A549 (cell line): Measurements from ENCODE around the gene PCDHGB5. TPM values are rescaled to one million over a fixed set of nuclear protein-coding genes. Genes with fewer than 3 reads are reported as not detected.
A peak's percentile ranks its signal among the peaks of the same experiment; 100 is the strongest.

ENCODE experiments used
- ATAC-seq, 2 experiments: fragments of 200-7000 bp in 1 of 2; fragments of >200 bp in 1 of 2; cut with Nextera tagmentation in 1 of 2; cut with Tn5 transposase in 1 of 2; 3 replicates each; pipeline versions ENCODE4 v1.8.0 to v1.9.1; 2018 to 2020; ENCODE audit warnings: mild to moderate bottlenecking in 1 of 2, moderate library complexity in 1 of 2
- CTCF ChIA-PET: fragments of 300-600 bp; sonication (Branson Sonifier 250); formaldehyde crosslinking; extraction: SDS; loops from one replicate; lab custom pipeline; 2021; ENCODE audit warnings: antibody characterized with exemption, inconsistent platforms; lab: Yijun Ruan, JAX
- POLR2A ChIA-PET: fragments of 350-600 bp; formaldehyde crosslinking; extraction: SDS; loops from one replicate; lab custom pipeline; 2021; ENCODE audit warnings: antibody characterized with exemption, inconsistent platforms; lab: Yijun Ruan, JAX
- DNase-seq, 2 experiments: peaks; one replicate each; pipeline versions ENCODE4 v3.0.0 to v3.0.0-alpha.2; 2011 to 2016; ENCODE audit warnings: low read depth in 1 of 2, low spot score in 1 of 2
- FAIRE-seq: peaks from 2 replicates; lab custom pipeline; 2011; peaks lifted over from hg19 to GRCh38; lab: Jason Lieb, UNC
- H3K27ac ChIP-seq, 2 experiments: fragments of >200 bp; sonication (Bioruptor Twin); formaldehyde crosslinking; 3 replicates each; pipeline ENCODE4 v1.5.1; 2016 to 2017
- H3K4me1 ChIP-seq: fragments of >200 bp; sonication (Bioruptor Twin); formaldehyde crosslinking; 3 replicates; pipeline ENCODE4 v1.6.1; 2016
- H3K4me2 ChIP-seq: fragments of >200 bp; sonication (Bioruptor Twin); formaldehyde crosslinking; 3 replicates; pipeline ENCODE4 v1.6.1; 2016
- H3K4me3 ChIP-seq: fragments of >200 bp; sonication (Bioruptor Twin); formaldehyde crosslinking; 3 replicates; pipeline ENCODE4 v1.5.1; 2016
- H3K9me3 ChIP-seq: fragments of >200 bp; sonication (Bioruptor Twin); formaldehyde crosslinking; 3 replicates; pipeline ENCODE4 v1.6.1; 2016
- ATOH8 ChIP-seq: fragments of 250-450 bp; sonication (Bioruptor Pico); IDR thresholded peaks from 2 replicates; pipeline ENCODE4 v1.5.0; 2020; ENCODE audit warnings: low read depth, mild to moderate bottlenecking, moderate library complexity
- BHLHE40 ChIP-seq: IDR thresholded peaks from 2 replicates; pipeline ENCODE4 v1.6.1; 2012; ENCODE audit warnings: low read depth, low read length, inconsistent platforms
- CBX2 ChIP-seq: fragments of 200-600 bp; sonication (generic); IDR thresholded peaks from 2 replicates; pipeline ENCODE4 v1.6.1; 2016; ENCODE audit warnings: low read depth, mild to moderate bottlenecking, borderline replicate concordance
- EHMT2 ChIP-seq: fragments of 200-600 bp; sonication (generic); IDR thresholded peaks from 2 replicates; pipeline ENCODE4 v1.6.1; 2016; ENCODE audit warnings: antibody characterized with exemption, low read depth, mild to moderate bottlenecking, moderate library complexity
- FOSL2 ChIP-seq, 2 experiments: fragments of 450-650 bp in 1 of 2; fragments of >200 bp in 1 of 2; sonication (Bioruptor Twin) in 1 of 2; formaldehyde crosslinking; IDR thresholded peaks; 2 replicates each; pipeline versions ENCODE4 v1.5.0 to v1.6.1; 2016 to 2020; ENCODE audit warnings: mild to moderate bottlenecking in 1 of 2, moderate library complexity in 1 of 2
- HDAC2 ChIP-seq: fragments of 200-600 bp; sonication (generic); IDR thresholded peaks from 2 replicates; pipeline ENCODE4 v1.6.1; 2016
- HMGXB4 ChIP-seq: fragments of 250-450 bp; sonication (Bioruptor Pico); IDR thresholded peaks from 2 replicates; pipeline ENCODE4 v1.5.0; 2021; ENCODE audit warnings: mild to moderate bottlenecking, moderate library complexity, borderline replicate concordance
- HOXA7 ChIP-seq: fragments of 250-450 bp; sonication (Bioruptor Pico); IDR thresholded peaks from 2 replicates; pipeline ENCODE4 v1.5.0; 2020; ENCODE audit warnings: mild to moderate bottlenecking, moderate library complexity
- HOXB13 ChIP-seq: fragments of 250-450 bp; sonication (Bioruptor Pico); IDR thresholded peaks from 2 replicates; pipeline ENCODE4 v1.5.0; 2020; ENCODE audit warnings: low read depth, mild to moderate bottlenecking, moderate library complexity
- HOXB5 ChIP-seq: fragments of 250-450 bp; sonication (Bioruptor Pico); IDR thresholded peaks from 2 replicates; pipeline ENCODE4 v1.5.0; 2020; ENCODE audit warnings: mild to moderate bottlenecking, moderate library complexity
- KDM1A ChIP-seq: fragments of 200-600 bp; sonication (generic); IDR thresholded peaks from 2 replicates; pipeline ENCODE4 v1.6.1; 2016; ENCODE audit warnings: low read depth, mild to moderate bottlenecking
- KDM5A ChIP-seq: fragments of 200-600 bp; sonication (generic); IDR thresholded peaks from 2 replicates; pipeline ENCODE4 v1.6.1; 2016; ENCODE audit warnings: antibody characterized with exemption, mild to moderate bottlenecking
- PBX3 ChIP-seq: IDR thresholded peaks from 2 replicates; pipeline ENCODE4 v1.6.1; 2012
- POLR2A ChIP-seq: IDR thresholded peaks from 2 replicates; pipeline ENCODE4 v1.6.1; 2012; ENCODE audit warnings: mild to moderate bottlenecking, low read length
- RAD21 ChIP-seq, 2 experiments: fragments of >200 bp in 1 of 2; sonication (Bioruptor Twin) in 1 of 2; formaldehyde crosslinking in 1 of 2; IDR thresholded peaks in 1 of 2; conservative IDR thresholded peaks in 1 of 2; 2 replicates in 1 of 2; 3 replicates in 1 of 2; pipeline ENCODE4 v1.6.1; 2012 to 2018; ENCODE audit warnings: inconsistent platforms in 1 of 2
- RNF2 ChIP-seq: fragments of 200-600 bp; sonication (generic); IDR thresholded peaks from 2 replicates; pipeline ENCODE4 v1.6.1; 2016; ENCODE audit warnings: low read depth, mild to moderate bottlenecking, antibody characterized with exemption, moderate library complexity, borderline replicate concordance
- SMC3 ChIP-seq: fragments of >200 bp; sonication (Bioruptor Twin); formaldehyde crosslinking; IDR thresholded peaks from 3 replicates; pipeline ENCODE4 v1.6.1; 2018; ENCODE audit warnings: inconsistent platforms
- TFCP2L1 ChIP-seq: fragments of 250-450 bp; sonication (Bioruptor Pico); IDR thresholded peaks from 2 replicates; pipeline ENCODE4 v1.5.0; 2021; ENCODE audit warnings: mild to moderate bottlenecking
- ZFP36 ChIP-seq: fragments of 450-650 bp; IDR thresholded peaks from 2 replicates; pipeline ENCODE4 v1.6.1; 2014; ENCODE audit warnings: borderline replicate concordance; ENCODE audit not compliant: partially characterized antibody
- WGBS: methylation state at CpG from one replicate; pipeline ENCODE4 v1.1.6; 2017; ENCODE audit errors: missing lambda C conversion rate; 5-methylcytosine and 5-hydroxymethylcytosine counted together
- polyA plus RNA-seq, 4 experiments: library from polyadenylated mRNA; depleted of rRNA in 3 of 4; stranded (reverse); fragments of >200 nt; fragmentation: RNase III in 1 of 4; extraction: RNeasy Plus Mini Kit Qiagen cat#74134 plus additional on column Dnase treatment in 1 of 4; gene quantifications; 2 replicates in 3 of 4; 3 replicates in 1 of 4; pipeline ENCODE4 v1.2.3, GENCODE V29; 2011 to 2017
- TF ChIP-seq, protein P1 (sequence below): fragments of 450-650 bp; IDR thresholded peaks from 2 replicates; pipeline ENCODE4 v1.6.1; 2014; ENCODE audit warnings: antibody characterized with exemption

Gene PCDHGB5
- polyA plus RNA-seq, 2 of the 4 experiments (the other 2 are of a cell fraction) = 1.9 to 3.2 TPM

DNA sequence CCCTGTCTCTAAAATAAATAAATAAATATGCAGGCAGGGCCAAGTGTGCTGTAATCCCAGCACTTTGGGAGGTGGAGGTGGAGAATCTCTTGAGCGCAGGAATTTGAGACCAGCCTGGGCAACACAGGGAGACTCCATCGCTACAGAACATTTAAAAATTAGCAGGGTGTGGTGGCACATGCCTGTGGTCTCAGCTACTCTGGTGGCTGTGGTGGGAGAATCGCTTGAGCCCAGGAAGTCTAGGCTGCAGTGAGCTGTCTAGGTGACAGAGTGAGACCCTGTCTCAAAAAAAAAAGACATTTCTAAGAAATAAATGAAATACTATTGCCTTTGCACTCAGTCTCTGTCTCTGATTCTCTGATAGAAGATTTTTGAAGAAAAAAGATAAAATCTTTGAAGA is 13.8 kb downstream of the PCDHGB5 start:
- TF ChIP-seq HOXA7 (CRISPR knock-in tag) (no peak), ZFP36 (no peak), PBX3 (no peak), BHLHE40 (no peak), ATOH8 (CRISPR knock-in tag) (no peak), EHMT2 (no peak), KDM5A (no peak), HOXB5 (no peak), KDM1A (no peak), HOXB13 (CRISPR knock-in tag) (no peak), TFCP2L1 (no peak), HMGXB4 (CRISPR knock-in tag) (no peak), FOSL2 (IDR thresholded peaks at IDR 0.05) (no peak), FOSL2 (CRISPR knock-in tag; IDR thresholded peaks at IDR 0.05) (no peak), HDAC2 (no peak), RNF2 (no peak), POLR2A (no peak)
- TF ChIP-seq, protein P1, sequence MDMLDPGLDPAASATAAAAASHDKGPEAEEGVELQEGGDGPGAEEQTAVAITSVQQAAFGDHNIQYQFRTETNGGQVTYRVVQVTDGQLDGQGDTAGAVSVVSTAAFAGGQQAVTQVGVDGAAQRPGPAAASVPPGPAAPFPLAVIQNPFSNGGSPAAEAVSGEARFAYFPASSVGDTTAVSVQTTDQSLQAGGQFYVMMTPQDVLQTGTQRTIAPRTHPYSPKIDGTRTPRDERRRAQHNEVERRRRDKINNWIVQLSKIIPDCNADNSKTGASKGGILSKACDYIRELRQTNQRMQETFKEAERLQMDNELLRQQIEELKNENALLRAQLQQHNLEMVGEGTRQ = no peak
- ChIA-PET CTCF (interaction anchor here (1.0 kb wide), 1 partner anchor 113 kb away, joined by 4 read pairs; no protein-coding TSS in a partner anchor), POLR2A (no interaction called here)
- no peak overlapping the region for H3K4me3 ChIP-seq
- peaks cover 36% of the 10 kb centered on the region for H3K9me3 ChIP-seq
- no peak overlapping the region for H3K4me2 ChIP-seq
- 48% methylated on average over 3 of the region's 3 CpGs for WGBS
- no peak for DNase-seq
- ATAC-seq = no peak
- H3K27ac ChIP-seq = no peak overlapping the region
- H3K4me1 ChIP-seq = no peaks in the 10 kb centered on the region
- no peak for FAIRE-seq

- ATAC-seq = no peak
- Histone ChIP-seq H3K9me3 (peaks cover 28% of the 10 kb centered on the region), H3K4me1 (no peaks in the 10 kb centered on the region), H3K4me3 (no peak within 1 kb of the TSS), H3K27ac (no peak within 1 kb of the TSS), H3K4me2 (no peak within 1 kb of the TSS)
- 71% methylated on average over 31 of the region's 31 CpGs for WGBS
- ChIA-PET POLR2A (no interaction called here), CTCF (interaction anchor here (1.0 to 2.0 kb wide), 5 partner anchors 15 to 145 kb away, joined by 3 to 5 read pairs (median 4); partner anchors contain the start of genes PCDHGB1 and PCDHGB5)
- no peak for DNase-seq
- FAIRE-seq = no peak
- TF ChIP-seq SMC3 = no peak
- no peak for TF ChIP-seq CBX2
- peak in 1 of 2 experiments; percentile 13; a peak in 1 of 5 replicates for TF ChIP-seq RAD21 (conservative IDR thresholded peaks at IDR 0.05 in 1 of 2, IDR thresholded peaks at IDR 0.05 in 1 of 2)
Observed at GRCh38 chr5:141412854-141413539, 15.2 kb downstream of the PCDHGB5 start, which contains the start of gene PCDHGA10. TSS of gene PCDHGA10 (plus strand) at chr5:141412987. CDS start at chr5:141413176, 189 bp downstream.
